Stimulated activated CD8-positive, alpha-beta memory T cell treated with anti-CD3 and anti-CD28 coated beads, Interleukin-12 subunit alpha, Interleukin-12 subunit beta, amount 100 ng/mL, for 24 hours (primary cell): ENCODE measurements around the gene SVEP1.
"Not testable (repeated sequence)": the region's sequence is repeated elsewhere in the genome, so short reads cannot be mapped to it uniquely, and the experiment has no call there.

Source experiments
- DNase-seq: peaks from one replicate; pipeline ENCODE4 v3.0.0-alpha.2; 2020; ENCODE audit errors: extremely low read depth

The SVEP1 gene

GRCh38 chr9:110364451-110364850 lies 215.1 kb downstream of the SVEP1 start:
- DNase-seq, result no peak

- DNase-seq, result not testable (repeated sequence)
Observed at GRCh38 chr9:110358992-110359391, 220.5 kb downstream of the SVEP1 start.

- no peak for DNase-seq
Observed at GRCh38 chr9:110357505-110357904, 222.0 kb downstream of the SVEP1 start.

- no peak for DNase-seq
Observed at GRCh38 chr9:110356639-110357395, 222.7 kb downstream of the SVEP1 start.

GRCh38 chr9:110355911-110356310 lies 223.6 kb downstream of the SVEP1 start:
- DNase-seq, result no peak

GRCh38 chr9:110351009-110351467 lies 228.5 kb downstream of the SVEP1 start:
- DNase-seq, result no peak

GRCh38 chr9:110346325-110346724 lies 233.2 kb downstream of the SVEP1 start:
- no peak for DNase-seq

- no peak for DNase-seq
Observed at GRCh38 chr9:110344821-110345220, 234.7 kb downstream of the SVEP1 start.

- DNase-seq, result no peak
Observed at GRCh38 chr9:110343551-110343950, 236.0 kb downstream of the SVEP1 start.

- no peak for DNase-seq
Observed at GRCh38 chr9:110340306-110340705, 239.2 kb downstream of the SVEP1 start.

- DNase-seq, result no peak
Observed at GRCh38 chr9:110338143-110338542, 241.4 kb downstream of the SVEP1 start.

- no peak for DNase-seq
Observed at GRCh38 chr9:110337727-110338126, 241.8 kb downstream of the SVEP1 start, which contains the start of gene TXNDC8. TXNDC8 (minus strand) TSS chr9:110337863.

GRCh38 chr9:110336363-110336762 lies 243.2 kb downstream of the SVEP1 start:
- no peak for DNase-seq

- no peak for DNase-seq
Observed at GRCh38 chr9:110334871-110335270, 244.7 kb downstream of the SVEP1 start.

- no peak for DNase-seq
Observed at GRCh38 chr9:110334183-110334582, 245.4 kb downstream of the SVEP1 start.

- DNase-seq, result no peak
Observed at GRCh38 chr9:110332766-110333165, 246.8 kb downstream of the SVEP1 start.

- no peak for DNase-seq
Observed at GRCh38 chr9:110330484-110331105, 248.9 kb downstream of the SVEP1 start.

GRCh38 chr9:110329639-110330230 lies 249.8 kb downstream of the SVEP1 start:
- DNase-seq, result no peak

- DNase-seq, result no peak
Observed at GRCh38 chr9:110328763-110329162, 250.8 kb downstream of the SVEP1 start.

- DNase-seq, result no peak
Observed at GRCh38 chr9:110327716-110328115, 251.8 kb downstream of the SVEP1 start.

GRCh38 chr9:110323818-110324217 lies 255.7 kb downstream of the SVEP1 start:
- DNase-seq, result no peak

GRCh38 chr9:110320651-110321445 lies 258.7 kb downstream of the SVEP1 start:
- DNase-seq, result no peak
